ENCODE measurements around the gene AP1G2.
"Not testable (repeated sequence)": the region's sequence is repeated elsewhere in the genome, so short reads cannot be mapped to it uniquely, and the experiment has no call there.

Gene AP1G2

GRCh38 chr14:23567186-23568020, at the start of gene AP1G2:
Gene AP1G2 (minus strand): TSS chr14:23567791. CDS start chr14:23567314, 477 bp downstream.
- no peak for DNase-seq (ENCODE audit: low read depth)

- DNase-seq (ENCODE audit: low read depth): no peak
These were observed 48.3 kb upstream of the AP1G2 start for GRCh38 chr14:23615856-23616255.

GRCh38 chr14:23614395-23614828, 46.8 kb upstream of the AP1G2 start:
- DNase-seq (ENCODE audit: low read depth): no peak

GRCh38 chr14:23613242-23614070, 45.9 kb upstream of the AP1G2 start:
- no peak for DNase-seq (ENCODE audit: low read depth)

- DNase-seq (ENCODE audit: low read depth): no peak
These were observed 45.2 kb upstream of the AP1G2 start for GRCh38 chr14:23612802-23613201.

- DNase-seq (ENCODE audit: low read depth): no peak
These were observed 44.8 kb upstream of the AP1G2 start for GRCh38 chr14:23612354-23612732.

GRCh38 chr14:23610815-23611289, 43.3 kb upstream of the AP1G2 start:
- no peak for DNase-seq (ENCODE audit: low read depth)

GRCh38 chr14:23610090-23610814, 42.7 kb upstream of the AP1G2 start:
- no peak for DNase-seq (ENCODE audit: low read depth)

- DNase-seq (ENCODE audit: low read depth): not testable (repeated sequence)
These were observed 42.0 kb upstream of the AP1G2 start for GRCh38 chr14:23609411-23610089.

GRCh38 chr14:23609001-23609400, 41.4 kb upstream of the AP1G2 start:
- no peak for DNase-seq (ENCODE audit: low read depth)

- no peak for DNase-seq (ENCODE audit: low read depth)
These were observed 40.9 kb upstream of the AP1G2 start for GRCh38 chr14:23608454-23608853.

GRCh38 chr14:23605931-23606585, 38.5 kb upstream of the AP1G2 start:
- DNase-seq (ENCODE audit: low read depth): no peak

- no peak for DNase-seq (ENCODE audit: low read depth)
These were observed 37.1 kb upstream of the AP1G2 start for GRCh38 chr14:23604675-23605170.

- no peak for DNase-seq (ENCODE audit: low read depth)
These were observed 36.6 kb upstream of the AP1G2 start for GRCh38 chr14:23604148-23604547.

GRCh38 chr14:23603103-23603502, 35.5 kb upstream of the AP1G2 start:
- DNase-seq (ENCODE audit: low read depth): no peak

GRCh38 chr14:23602181-23603095, 34.8 kb upstream of the AP1G2 start:
- DNase-seq (ENCODE audit: low read depth): no peak

GRCh38 chr14:23601845-23602180, 34.2 kb upstream of the AP1G2 start:
- no peak for DNase-seq (ENCODE audit: low read depth)

- no peak for DNase-seq (ENCODE audit: low read depth)
These were observed 33.8 kb upstream of the AP1G2 start for GRCh38 chr14:23601424-23601823.

GRCh38 chr14:23600806-23601205, 33.2 kb upstream of the AP1G2 start:
- no peak for DNase-seq (ENCODE audit: low read depth)

GRCh38 chr14:23600322-23600707, 32.7 kb upstream of the AP1G2 start:
- no peak for DNase-seq (ENCODE audit: low read depth)

Measured in GM04503 (cell line).